Right lobe of liver (tissue), 6 donors: ENCODE data around the gene DAAM1. TPM values are rescaled to one million over a fixed set of nuclear protein-coding genes. Genes with fewer than 3 reads are reported as not detected.

ENCODE experiments used
- ATAC-seq, 4 donors: fragments of 200-7000 bp; cut with Tn5 transposase; one replicate each; pipeline ENCODE4 v1.9.1; 2020; ENCODE audit warnings: mild to moderate bottlenecking in 4 of 4, moderate library complexity in 4 of 4
- DNase-seq, 3 donors: peaks; one replicate each; pipeline ENCODE4 v3.0.0-alpha.2; 2020
- H3K27ac ChIP-seq, 3 donors: fragments of 200-600 bp; one replicate each; pipeline ENCODE4 v1.8.0; 2022
- H3K27me3 ChIP-seq, 2 donors: fragments of 200-600 bp; one replicate each; pipeline ENCODE4 v1.8.0; 2022
- H3K36me3 ChIP-seq, 4 donors: fragments of 200-600 bp; sonication (generic) in 1 of 4; one replicate each; pipeline versions ENCODE4 v1.5.1 to v1.8.0; 2017 to 2022; ENCODE audit warnings: control low read depth in 1 of 4
- H3K4me1 ChIP-seq, 4 donors: fragments of 200-600 bp; sonication (generic) in 1 of 4; one replicate each; pipeline versions ENCODE4 v1.5.1 to v1.8.0; 2017 to 2022; ENCODE audit warnings: control low read depth in 1 of 4
- H3K4me3 ChIP-seq, 3 donors: fragments of 200-600 bp; one replicate each; pipeline ENCODE4 v1.8.0; 2022
- H3K9me3 ChIP-seq, 4 donors: fragments of 200-600 bp; sonication (generic) in 1 of 4; one replicate each; pipeline versions ENCODE4 v1.5.1 to v1.8.0; 2017 to 2022; ENCODE audit warnings: control low read depth in 1 of 4
- CTCF ChIP-seq, 4 donors: fragments of 200-600 bp in 3 of 4; fragments of 450-650 bp in 1 of 4; IDR thresholded peaks; one replicate each; pipeline versions ENCODE4 v1.5.1 to v1.8.0; 2016 to 2022; ENCODE audit warnings: antibody characterized with exemption in 4 of 4, mild to moderate bottlenecking in 2 of 4
- POLR2A ChIP-seq: fragments of 450-650 bp; IDR thresholded peaks from one replicate; pipeline ENCODE4 v1.6.1; 2017; ENCODE audit warnings: antibody characterized with exemption, mild to moderate bottlenecking
- WGBS: methylation state at CpG from one replicate; pipeline ENCODE4 v1.1.6; 2018; ENCODE audit warnings: low coverage, low lambda C conversion rate; ENCODE audit not compliant: insufficient coverage; ENCODE audit errors: missing lambda C conversion rate; 5-methylcytosine and 5-hydroxymethylcytosine counted together
- intact Hi-C, 2 donors: fragments of 100-400 bp; cut with DNase I; formaldehyde crosslinking; loops; one replicate each; pipeline versions ENCODE4 v1.11.2 to v1.14.1; 2022
- total RNA-seq, 6 experiments: library from RNA; depleted of rRNA in 2 of 6; stranded (reverse); fragments of >200 nt in 2 of 6; fragmentation: NEBNext Ultra II Directional in 3 of 6; extraction: Animal tissue kit (Norgen Biotek cat#: 25700) in 3 of 6; gene quantifications; one replicate each; pipeline versions ENCODE4 v1.1.0 to v1.2.4, GENCODE V29; 2016 to 2023
- donor health status: DM: no; HTN: yes; CAD: no.
- donor health status: DM: no; HTN: no; CAD: no.
- donor health status: DM: no; HTN: no; CAD: no.
- donor health status: DM: no; HTN: yes; CAD: no.
- donor health status: DM: no; HTN: yes; CAD: no.

DAAM1 gene
- total RNA-seq, 6 experiments from 2014 or later = 17.2 to 43.6 (median 25.3) TPM

- TF ChIP-seq CTCF (IDR thresholded peaks at IDR 0.05) (no peak), POLR2A (no peak)
- H3K27ac ChIP-seq = no peak overlapping the region
- H3K4me3 ChIP-seq = no peak overlapping the region
- H3K4me1 ChIP-seq = no peaks in the 10 kb centered on the region
- DNase-seq (no peak), ATAC-seq (no peak)
- H3K27me3 ChIP-seq = no peaks in the 10 kb centered on the region
- H3K36me3 ChIP-seq = no peaks in the 10 kb centered on the region
- no peaks in the 10 kb centered on the region for H3K9me3 ChIP-seq
- intact Hi-C loops = no loop called here
Measured at GRCh38 chr14:59272633-59273032, 84.2 kb downstream of the DAAM1 start.

GRCh38 chr14:59273737-59274136, 85.3 kb downstream of the DAAM1 start:
- H3K9me3 ChIP-seq = no peaks in the 10 kb centered on the region
- no peak for TF ChIP-seq POLR2A
- TF ChIP-seq CTCF (IDR thresholded peaks at IDR 0.05) = no peak
- no peak overlapping the region for H3K27ac ChIP-seq
- DNase-seq (no peak), ATAC-seq (peak in 1 of 4 donors; percentile 35)
- no peaks in the 10 kb centered on the region for H3K4me1 ChIP-seq
- WGBS = 82% methylated on average over 4 of the region's 4 CpGs
- H3K4me3 ChIP-seq = no peak overlapping the region
- intact Hi-C loops = no loop called here
- H3K36me3 ChIP-seq = no peaks in the 10 kb centered on the region
- H3K27me3 ChIP-seq = no peaks in the 10 kb centered on the region

GRCh38 chr14:59274991-59275391, 86.5 kb downstream of the DAAM1 start:
- H3K27me3 ChIP-seq = no peaks in the 10 kb centered on the region
- ATAC-seq (no peak), DNase-seq (no peak)
- no peak overlapping the region for H3K4me3 ChIP-seq
- H3K4me1 ChIP-seq = no peaks in the 10 kb centered on the region
- H3K36me3 ChIP-seq = no peaks in the 10 kb centered on the region
- 71% methylated on average over 3 of the region's 3 CpGs for WGBS
- H3K9me3 ChIP-seq = no peaks in the 10 kb centered on the region
- H3K27ac ChIP-seq = no peak overlapping the region
- intact Hi-C loops = no loop called here
- TF ChIP-seq POLR2A = no peak
- TF ChIP-seq CTCF (IDR thresholded peaks at IDR 0.05) = no peak

- Histone ChIP-seq H3K4me1 (no peaks in the 10 kb centered on the region), H3K4me3 (no peak overlapping the region), H3K36me3 (no peaks in the 10 kb centered on the region), H3K9me3 (no peaks in the 10 kb centered on the region), H3K27me3 (no peaks in the 10 kb centered on the region), H3K27ac (no peak overlapping the region)
- DNase-seq (no peak), ATAC-seq (peak in 2 of 4 donors; percentile 44 to 90)
- intact Hi-C loops = no loop called here
- no peak for TF ChIP-seq POLR2A
Measured at GRCh38 chr14:59275668-59276067, 87.2 kb downstream of the DAAM1 start.

GRCh38 chr14:59276235-59276634, 87.8 kb downstream of the DAAM1 start:
- Histone ChIP-seq H3K4me3 (no peak overlapping the region), H3K27ac (no peak overlapping the region), H3K27me3 (no peaks in the 10 kb centered on the region), H3K9me3 (no peaks in the 10 kb centered on the region), H3K36me3 (no peaks in the 10 kb centered on the region), H3K4me1 (no peaks in the 10 kb centered on the region)
- no peak for ATAC-seq
- intact Hi-C loops = no loop called here
- no peak for DNase-seq
- TF ChIP-seq POLR2A (no peak), CTCF (IDR thresholded peaks at IDR 0.05) (no peak)
